ENCODE data around the gene STYXL1. TPM values are rescaled to one million over a fixed set of nuclear protein-coding genes. Genes with fewer than 3 reads are reported as not detected.

Gene STYXL1
- total RNA-seq: 40.0 and 61.3 TPM in 2 replicates

DNA sequence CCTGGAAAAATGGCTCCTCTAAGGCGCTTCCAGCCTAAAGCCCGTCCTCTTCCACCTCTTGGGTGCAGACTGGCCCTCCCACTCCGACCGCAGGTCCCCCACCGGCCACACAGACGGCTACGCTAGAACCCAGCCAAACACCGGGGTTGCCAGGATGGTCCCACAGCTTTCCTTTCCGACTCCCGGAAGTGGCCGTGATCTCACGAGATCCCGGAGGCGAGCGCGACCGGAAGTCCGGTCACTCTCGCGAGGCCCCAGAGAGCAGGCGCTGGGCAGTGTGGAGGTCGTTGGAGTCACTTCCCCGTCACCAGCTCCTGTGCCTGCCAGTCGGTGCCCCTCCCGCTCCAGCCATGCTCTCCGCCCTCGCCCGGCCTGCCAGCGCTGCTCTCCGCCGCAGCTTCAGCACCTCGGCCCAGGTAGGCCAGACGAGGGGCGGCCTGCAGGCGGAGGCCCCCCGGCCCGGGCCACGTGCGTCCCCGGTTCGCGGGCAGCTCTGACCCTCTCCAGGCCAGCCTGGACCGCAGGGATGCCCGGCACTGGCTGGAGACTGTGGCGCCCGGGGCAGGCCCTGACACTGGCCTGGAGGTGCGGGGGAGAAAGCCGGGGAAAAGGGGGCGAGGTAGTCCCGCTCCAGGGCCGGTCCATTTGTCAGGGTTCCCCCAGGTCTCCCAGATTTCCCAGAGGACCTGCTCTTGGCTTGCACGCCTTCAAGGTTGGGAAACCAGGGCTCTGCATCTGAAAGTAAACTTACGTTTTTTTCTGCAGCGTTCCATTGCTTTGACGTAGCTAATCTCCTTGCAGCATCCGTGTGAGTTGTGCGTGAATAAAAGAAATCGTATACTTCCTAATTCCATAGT is at the start of gene STYXL1, which contains the start of gene MDH2:
TSS of gene STYXL1 (minus strand) at position 190 of the 857 bp plus-strand sequence. CDS start 17,477 bp downstream, outside the sequence.
TSS of gene MDH2 (plus strand) at position 296 of the 857 bp plus-strand sequence. CDS start at position 351, 55 bp downstream.

DNA sequence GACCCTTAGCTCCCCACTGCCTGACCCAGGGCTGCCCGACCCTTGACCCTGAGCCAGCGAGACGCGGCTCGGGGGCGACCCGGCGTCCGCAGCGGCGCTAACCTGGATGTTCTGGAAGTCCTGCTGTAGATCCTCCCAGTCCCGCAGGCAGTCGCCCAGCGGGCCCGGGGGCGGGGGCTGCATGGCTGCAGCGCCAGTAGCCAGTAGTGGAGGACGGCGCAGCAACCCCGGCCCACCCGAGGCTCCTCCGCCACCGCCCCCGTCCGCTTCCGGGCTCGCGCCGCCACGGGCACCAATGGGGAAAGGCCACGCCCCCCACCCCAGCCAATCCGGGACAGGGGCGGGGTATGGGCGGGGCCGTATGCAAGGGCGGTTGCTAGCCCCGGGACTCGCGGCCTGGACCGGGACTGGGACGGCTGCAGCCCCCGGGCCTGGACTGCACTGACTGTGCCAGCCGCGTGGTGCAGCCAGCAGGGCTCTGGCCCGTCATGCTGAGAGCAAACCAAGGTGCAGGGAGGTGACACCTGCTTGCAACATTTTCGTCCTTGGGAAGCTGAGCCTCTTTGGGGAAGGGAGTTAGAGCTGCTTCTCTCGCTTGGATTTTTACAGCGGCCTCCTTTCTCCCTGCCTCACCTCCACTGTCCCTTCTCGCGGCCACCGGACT is 53.3 kb downstream of the STYXL1 start, which contains the start of gene TMEM120A:
TSS of gene TMEM120A (minus strand) at position 208 of the 664 bp plus-strand sequence. CDS start at position 183, 25 bp downstream.

Other genes starting within 250 kb of the STYXL1 start
- not detected in 2 replicates for gene CCL24, start 234.2 kb downstream of the STYXL1 start, total RNA-seq
- 11.5 and 20.9 TPM in 2 replicates for gene RHBDD2, start 169.0 kb downstream of the STYXL1 start, total RNA-seq
- gene POR, start 132.8 kb downstream of the STYXL1 start, total RNA-seq: 77.8 and 82.2 TPM in 2 replicates
- gene TMEM120A, start 53.4 kb downstream of the STYXL1 start, total RNA-seq: 16.1 and 18.9 TPM in 2 replicates
- gene MDH2, start 106 bp upstream of the STYXL1 start, total RNA-seq: 24.5 and 43.9 TPM in 2 replicates
- gene SRRM3, start 153.9 kb upstream of the STYXL1 start, total RNA-seq: 0.38 and 0.56 TPM in 2 replicates

Data from regular cardiac myocyte (primary cell).